ENCODE data around the gene MMD2.
"Not testable (repeated sequence)": the region's sequence is repeated elsewhere in the genome, so short reads cannot be mapped to it uniquely, and the experiment has no call there.

The MMD2 gene

GRCh38 chr7:4958477-4959301 is at the start of gene MMD2:
MMD2 (minus strand) TSS chr7:4959187; CDS start chr7:4959017, 170 bp downstream.
- no peak for DNase-seq (ENCODE audit: low read depth, low spot score)

GRCh38 chr7:5005066-5005465 is 46.1 kb upstream of the MMD2 start:
- no peak for DNase-seq (ENCODE audit: low read depth, low spot score)

- no peak for DNase-seq (ENCODE audit: low read depth, low spot score)
Measured at GRCh38 chr7:5001911-5002310, 42.9 kb upstream of the MMD2 start.

- DNase-seq (ENCODE audit: low read depth, low spot score): no peak
Measured at GRCh38 chr7:5001003-5001402, 42.0 kb upstream of the MMD2 start.

GRCh38 chr7:4999369-4999950 is 40.5 kb upstream of the MMD2 start:
- DNase-seq (ENCODE audit: low read depth, low spot score): no peak

- DNase-seq (ENCODE audit: low read depth, low spot score): no peak
Measured at GRCh38 chr7:4998910-4999309, 39.9 kb upstream of the MMD2 start.

- DNase-seq (ENCODE audit: low read depth, low spot score): no peak
Measured at GRCh38 chr7:4998244-4998643, 39.3 kb upstream of the MMD2 start.

GRCh38 chr7:4996696-4997222 is 37.8 kb upstream of the MMD2 start:
- DNase-seq (ENCODE audit: low read depth, low spot score): no peak

GRCh38 chr7:4995429-4995969 is 36.5 kb upstream of the MMD2 start:
- no peak for DNase-seq (ENCODE audit: low read depth, low spot score)

- DNase-seq (ENCODE audit: low read depth, low spot score): no peak
Measured at GRCh38 chr7:4993471-4993870, 34.5 kb upstream of the MMD2 start.

GRCh38 chr7:4982741-4983140 is 23.8 kb upstream of the MMD2 start:
- DNase-seq (ENCODE audit: low read depth, low spot score): not testable (repeated sequence)

- not testable (repeated sequence) for DNase-seq (ENCODE audit: low read depth, low spot score)
Measured at GRCh38 chr7:4981295-4981890, 22.4 kb upstream of the MMD2 start.

- not testable (repeated sequence) for DNase-seq (ENCODE audit: low read depth, low spot score)
Measured at GRCh38 chr7:4975626-4976025, 16.6 kb upstream of the MMD2 start.

- peak; percentile 94 for DNase-seq (ENCODE audit: low read depth, low spot score)
Measured at GRCh38 chr7:4973728-4974198, 14.8 kb upstream of the MMD2 start.

- not testable (repeated sequence) for DNase-seq (ENCODE audit: low read depth, low spot score)
Measured at GRCh38 chr7:4972446-4972845, 13.5 kb upstream of the MMD2 start.

- no peak for DNase-seq (ENCODE audit: low read depth, low spot score)
Measured at GRCh38 chr7:4965295-4966022, 6.5 kb upstream of the MMD2 start.

GRCh38 chr7:4964506-4964905 is 5.5 kb upstream of the MMD2 start:
- no peak for DNase-seq (ENCODE audit: low read depth, low spot score)

- DNase-seq (ENCODE audit: low read depth, low spot score): no peak
Measured at GRCh38 chr7:4962872-4963775, 4.1 kb upstream of the MMD2 start.

GRCh38 chr7:4960363-4960762 is 1.4 kb upstream of the MMD2 start:
- no peak for DNase-seq (ENCODE audit: low read depth, low spot score)

- no peak for DNase-seq (ENCODE audit: low read depth, low spot score)
Measured at GRCh38 chr7:4959893-4960292, 906 bp upstream of the MMD2 start.
